Ureter (tissue), 1 donor: ENCODE results near the gene WDFY4. TPM values are rescaled to one million over a fixed set of nuclear protein-coding genes. Genes with fewer than 3 reads are reported as not detected.

Experiments used
- DNase-seq: peaks from one replicate; pipeline ENCODE4 v3.0.0-alpha.2; 2020; ENCODE audit warnings: low spot score
- total RNA-seq: library from RNA; stranded (reverse); gene quantifications from one replicate; pipeline ENCODE4 v1.2.4, GENCODE V29; 2023
- donor health status: DM: yes; HTN: yes; CAD: no.

Gene WDFY4
- total RNA-seq, 1 donor from 2014 or later = 7.0 TPM

DNA sequence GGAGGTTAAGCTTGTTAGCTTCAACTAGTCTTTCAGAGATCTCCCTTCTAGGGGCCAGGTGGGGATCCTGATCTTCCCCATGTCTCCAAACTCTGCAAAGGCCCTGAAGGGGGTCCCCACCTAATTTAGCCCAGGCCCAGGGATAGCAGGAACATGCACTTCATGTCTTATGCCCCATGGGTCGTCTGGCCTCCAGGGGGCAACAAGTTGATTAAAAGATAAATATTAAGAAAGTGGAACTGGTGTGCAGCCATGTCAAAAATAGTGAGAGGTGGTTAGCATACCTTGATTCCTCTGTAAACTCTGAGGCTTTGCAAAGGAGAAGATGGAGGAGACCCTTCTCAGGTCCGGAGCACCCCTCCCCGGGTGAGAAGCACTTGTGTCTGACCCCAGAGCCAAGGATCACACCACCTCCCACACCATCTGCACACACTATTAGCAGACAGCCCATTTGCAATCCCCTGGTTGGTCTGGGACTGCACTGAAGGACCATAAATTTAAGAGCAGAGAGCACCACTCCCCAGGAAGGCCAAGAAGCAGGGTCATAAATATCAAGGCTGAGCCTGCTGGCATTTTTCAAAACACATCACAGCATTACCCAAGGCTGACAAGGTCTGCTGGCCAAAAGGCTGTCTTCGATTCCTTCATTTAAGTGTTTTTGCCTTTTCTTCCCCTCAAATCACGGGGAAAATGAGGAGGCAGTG is 299.1 kb downstream of the WDFY4 start:
- DNase-seq = no peak

DNA sequence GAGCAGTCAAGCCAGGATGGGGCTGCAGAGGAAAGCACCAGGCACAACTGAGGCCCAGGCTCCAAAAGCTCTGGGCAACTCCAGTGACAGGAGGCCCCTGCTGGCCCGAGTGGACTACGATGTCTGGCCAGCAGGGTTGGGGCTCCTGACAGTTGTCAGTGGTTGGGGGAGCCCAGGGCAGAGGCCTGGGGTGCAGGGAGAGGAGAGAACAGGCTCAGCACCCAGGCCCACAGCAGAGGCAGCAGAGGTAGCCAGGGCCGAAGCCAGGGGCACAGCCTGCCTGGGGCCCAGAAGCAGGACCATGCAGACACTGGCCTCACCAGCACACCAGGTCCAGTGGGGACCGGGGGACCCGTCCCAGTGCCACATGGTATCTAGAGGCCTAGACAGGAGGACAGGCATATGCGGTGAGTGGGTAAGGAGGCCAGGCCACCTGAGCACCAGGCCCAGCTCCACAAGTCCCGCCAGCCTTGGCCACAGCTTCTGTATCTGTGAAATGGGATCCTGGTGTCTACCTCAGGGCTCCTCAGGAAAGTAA is 301.0 kb downstream of the WDFY4 start:
- DNase-seq = no peak

DNA sequence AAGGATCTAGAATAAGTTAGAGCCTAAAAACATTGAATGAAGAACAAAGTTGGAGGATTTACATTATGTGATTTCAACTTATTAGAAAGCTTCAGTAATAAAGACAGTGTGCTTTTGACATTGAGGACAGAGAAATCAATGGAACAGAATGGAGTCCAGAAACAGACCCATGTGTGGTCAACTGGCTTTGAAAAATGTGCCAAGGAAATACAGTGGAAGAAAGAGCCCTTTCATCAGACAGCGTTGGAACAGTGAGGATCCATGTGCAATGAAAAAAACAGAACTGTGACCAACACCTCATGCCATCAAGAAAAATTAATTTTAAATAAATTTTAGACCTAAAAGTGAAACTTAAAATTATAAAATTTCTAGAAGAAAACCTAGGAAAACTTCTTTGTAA is 305.6 kb downstream of the WDFY4 start:
- DNase-seq = no peak

DNA sequence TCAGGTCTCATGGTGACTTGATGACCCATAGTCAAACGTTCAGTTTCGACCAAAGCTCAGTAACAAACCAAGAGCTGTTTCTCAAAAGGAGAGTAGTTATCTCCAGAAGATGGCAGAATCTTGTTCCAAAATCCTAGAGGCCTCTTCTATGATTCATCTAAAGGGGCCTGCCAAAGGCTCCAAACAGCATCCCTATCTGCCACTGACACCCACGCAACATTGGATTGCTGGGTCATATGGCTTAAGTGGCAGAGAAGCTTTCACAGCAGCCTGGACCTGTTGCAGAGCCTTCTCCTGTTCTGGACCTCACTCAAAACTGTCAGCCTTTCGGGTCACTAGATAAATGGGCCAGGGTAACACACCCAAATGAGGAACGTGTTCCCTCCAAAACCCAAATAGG is 309.0 kb downstream of the WDFY4 start:
- DNase-seq = no peak

DNA sequence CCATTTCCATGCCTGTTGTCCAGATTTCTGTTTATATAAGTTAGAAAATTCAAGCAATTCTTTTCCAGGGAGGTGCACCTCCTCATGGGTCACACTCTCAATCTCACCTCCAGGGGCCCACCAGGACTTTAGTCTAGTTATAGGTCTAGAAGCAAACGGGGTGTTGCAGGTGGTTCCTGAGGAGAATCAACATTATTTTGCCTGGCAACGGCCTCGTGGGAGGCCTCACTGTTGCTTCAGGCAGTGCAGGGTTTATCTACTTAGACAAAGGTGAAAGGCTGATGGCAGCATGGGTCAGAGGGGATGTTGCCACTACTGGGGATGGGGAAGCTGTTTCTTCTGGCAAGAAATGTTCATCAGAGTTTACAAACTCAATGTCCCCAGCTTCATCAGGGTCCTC is 311.7 kb downstream of the WDFY4 start:
- no peak for DNase-seq

DNA sequence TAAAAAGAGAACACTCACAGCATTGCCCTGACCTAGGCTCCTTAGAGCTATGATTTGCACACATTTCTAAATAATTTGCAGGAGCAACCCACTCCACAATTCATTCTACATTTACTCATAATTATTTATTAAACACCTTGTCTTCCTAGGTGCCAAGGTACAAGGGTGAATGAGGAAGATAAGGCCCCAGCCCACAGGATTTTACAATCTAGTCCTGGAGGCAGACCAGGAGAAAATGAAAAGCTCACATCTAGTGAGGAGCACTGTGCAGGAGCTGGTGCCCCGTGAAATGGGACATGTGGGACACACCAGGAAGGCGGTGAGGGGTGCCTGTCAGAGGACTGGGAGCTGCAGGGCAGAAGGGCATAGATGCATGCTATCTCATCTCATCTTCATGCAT is 314.7 kb downstream of the WDFY4 start:
- no peak for DNase-seq

DNA sequence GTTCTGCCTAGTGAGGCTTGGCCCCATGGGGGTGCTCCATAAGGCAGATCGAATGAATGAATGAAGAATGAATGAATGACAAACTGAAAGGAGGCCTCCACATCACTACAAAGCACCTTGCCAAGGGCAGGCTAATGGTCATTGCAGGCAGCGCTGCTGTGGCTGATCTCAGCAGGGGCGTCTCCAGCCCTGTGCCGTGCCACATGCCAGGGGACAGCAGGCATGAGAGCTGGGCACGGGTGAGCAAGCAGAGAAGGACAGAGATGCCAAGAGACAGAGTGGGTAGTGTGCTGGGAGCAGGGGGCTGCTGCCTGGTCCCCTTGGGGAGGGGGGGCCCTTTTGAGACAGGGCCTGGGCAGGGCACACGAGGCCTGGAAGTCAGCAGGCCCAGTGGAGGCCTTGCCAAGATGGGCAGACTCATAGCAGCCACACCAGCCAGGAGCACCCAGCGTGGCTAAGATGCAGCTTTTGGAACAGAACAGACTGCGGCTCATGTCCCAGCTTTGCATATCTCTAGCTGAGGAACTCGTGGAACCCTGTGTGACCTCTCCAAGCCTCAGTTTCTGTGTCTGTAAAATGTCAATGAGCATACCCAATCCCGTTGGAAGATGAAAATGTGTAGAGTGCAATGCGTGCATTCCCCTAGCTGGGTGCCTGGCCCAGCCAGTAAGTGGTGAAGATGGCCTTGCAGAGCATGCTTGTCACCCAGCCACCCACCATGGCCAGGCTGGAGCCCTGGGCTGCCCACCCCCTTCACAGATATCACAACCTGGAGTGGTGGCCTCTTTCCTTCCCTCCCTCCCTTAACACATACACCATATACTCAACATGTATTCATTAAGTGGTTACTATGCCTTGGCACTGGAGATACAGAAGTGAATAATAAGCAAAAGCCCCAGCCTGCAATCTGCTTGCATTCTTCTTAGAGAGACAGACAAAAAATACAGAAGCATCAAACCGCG is 316.0 kb downstream of the WDFY4 start:
- no peak for DNase-seq

DNA sequence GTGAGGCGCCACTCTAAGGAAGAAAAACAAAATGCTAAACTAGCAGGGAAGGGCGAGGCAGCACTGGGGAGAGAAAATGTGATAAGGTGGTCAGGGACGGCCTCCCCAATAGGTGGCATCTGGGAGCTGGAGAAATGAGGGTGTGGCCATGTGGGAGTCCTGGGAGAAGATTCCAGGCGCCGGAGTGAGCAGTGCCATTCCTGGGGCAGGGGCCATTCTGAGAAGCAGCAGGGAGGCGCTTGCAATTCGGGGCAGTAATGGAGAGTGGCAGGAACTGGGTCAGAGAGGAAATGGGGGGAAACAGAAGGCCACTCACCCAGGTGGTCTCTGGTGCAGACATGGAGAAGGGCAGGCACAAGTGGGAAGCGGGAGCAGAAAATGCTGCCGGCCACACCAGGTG is 316.7 kb downstream of the WDFY4 start:
- DNase-seq = no peak

DNA sequence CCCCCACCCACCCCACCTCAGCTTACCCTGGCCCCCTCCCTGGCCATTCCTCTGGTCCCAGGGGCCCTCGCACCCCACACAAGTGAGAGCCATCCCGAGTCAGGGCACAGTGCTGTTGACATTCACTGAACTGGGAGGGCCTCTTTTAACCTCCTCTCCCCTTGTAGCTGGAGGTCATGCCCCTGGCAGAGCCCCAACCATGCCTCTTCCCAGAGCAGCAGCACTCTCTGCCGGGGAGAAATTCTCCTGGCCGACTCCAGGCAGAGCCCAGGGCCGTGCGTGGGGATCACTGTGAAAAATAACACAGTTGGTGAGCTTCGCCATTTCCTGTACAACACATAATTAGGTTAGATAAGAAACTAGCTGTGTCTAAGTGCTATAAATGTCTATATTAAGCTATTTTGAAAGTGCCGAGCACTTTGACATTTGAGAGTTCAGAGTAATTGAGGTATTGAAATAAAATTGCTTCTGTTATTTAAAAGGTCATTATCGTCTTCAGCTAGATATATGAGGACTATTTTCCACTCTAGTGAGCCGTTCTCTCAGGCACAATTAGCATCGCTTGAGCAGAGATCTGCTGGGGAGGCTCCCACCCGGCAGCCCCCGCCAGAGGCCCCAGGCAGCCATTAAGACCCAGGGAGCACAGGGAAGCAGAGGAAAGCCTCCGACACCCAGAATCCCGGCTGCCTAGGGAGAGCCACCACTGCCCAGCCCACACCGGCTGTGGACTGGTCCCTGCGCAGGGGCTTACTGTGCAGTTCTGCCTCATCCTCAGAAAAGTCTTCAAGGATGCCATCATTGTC is 317.4 kb downstream of the WDFY4 start:
- no peak for DNase-seq

DNA sequence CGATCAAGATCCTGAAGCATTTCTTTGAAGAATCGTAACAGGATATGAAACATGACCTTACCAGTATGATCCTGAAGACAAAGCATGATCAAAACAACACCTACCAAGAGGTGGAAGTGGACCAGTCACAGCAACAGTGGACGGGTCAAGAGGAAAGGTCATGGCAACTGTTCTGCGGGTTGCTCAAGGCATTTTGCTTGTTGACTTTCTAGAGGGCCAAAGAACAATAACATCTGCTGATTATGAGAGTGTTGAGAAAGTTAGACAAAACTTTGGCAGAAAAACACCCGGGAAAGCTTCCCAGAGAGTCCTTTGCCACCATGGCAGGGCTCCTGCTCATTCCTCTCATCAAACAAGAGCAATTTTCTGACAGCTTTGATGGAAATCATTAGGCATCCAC is 320.6 kb downstream of the WDFY4 start:
- DNase-seq = no peak

DNA sequence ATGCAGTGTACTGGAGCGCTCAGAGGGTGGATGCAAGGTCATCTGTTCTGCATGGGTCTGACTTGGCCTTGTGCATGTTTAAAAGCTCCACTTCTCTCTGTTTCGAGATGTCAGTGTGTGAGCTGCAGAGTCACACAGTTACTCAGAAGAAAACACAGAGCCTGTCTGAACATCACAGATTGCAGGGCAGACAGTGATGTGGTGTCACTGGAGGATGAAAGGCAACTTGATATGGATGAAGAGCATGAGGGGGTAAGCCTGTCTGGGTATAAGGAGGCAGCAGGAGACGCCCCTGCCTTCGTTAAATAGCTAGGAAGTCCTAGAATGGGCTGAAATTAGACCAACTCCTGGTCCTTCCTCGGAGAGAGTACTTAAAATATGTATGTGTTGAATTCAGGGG is 322.5 kb downstream of the WDFY4 start:
- no peak for DNase-seq

DNA sequence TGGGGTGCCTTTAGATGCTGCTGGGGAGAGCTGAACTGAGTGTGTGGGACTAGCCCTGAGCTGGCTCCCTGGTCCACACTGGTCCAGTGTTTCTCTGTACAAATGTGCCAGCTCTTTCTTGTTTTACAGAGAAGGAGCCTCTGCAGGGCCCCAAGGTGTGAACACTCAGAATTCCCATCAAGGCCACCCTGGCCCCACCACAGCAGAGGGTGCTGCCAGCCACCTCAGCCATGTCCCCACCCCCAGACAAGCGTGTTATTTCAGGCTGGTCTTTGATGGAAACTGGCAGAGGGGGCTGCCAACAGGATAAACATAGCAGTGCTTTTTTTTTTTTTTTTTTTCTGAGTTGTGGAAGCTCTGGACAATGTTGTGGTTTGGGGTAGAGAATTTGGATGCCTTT is 323.4 kb downstream of the WDFY4 start:
- no peak for DNase-seq

DNA sequence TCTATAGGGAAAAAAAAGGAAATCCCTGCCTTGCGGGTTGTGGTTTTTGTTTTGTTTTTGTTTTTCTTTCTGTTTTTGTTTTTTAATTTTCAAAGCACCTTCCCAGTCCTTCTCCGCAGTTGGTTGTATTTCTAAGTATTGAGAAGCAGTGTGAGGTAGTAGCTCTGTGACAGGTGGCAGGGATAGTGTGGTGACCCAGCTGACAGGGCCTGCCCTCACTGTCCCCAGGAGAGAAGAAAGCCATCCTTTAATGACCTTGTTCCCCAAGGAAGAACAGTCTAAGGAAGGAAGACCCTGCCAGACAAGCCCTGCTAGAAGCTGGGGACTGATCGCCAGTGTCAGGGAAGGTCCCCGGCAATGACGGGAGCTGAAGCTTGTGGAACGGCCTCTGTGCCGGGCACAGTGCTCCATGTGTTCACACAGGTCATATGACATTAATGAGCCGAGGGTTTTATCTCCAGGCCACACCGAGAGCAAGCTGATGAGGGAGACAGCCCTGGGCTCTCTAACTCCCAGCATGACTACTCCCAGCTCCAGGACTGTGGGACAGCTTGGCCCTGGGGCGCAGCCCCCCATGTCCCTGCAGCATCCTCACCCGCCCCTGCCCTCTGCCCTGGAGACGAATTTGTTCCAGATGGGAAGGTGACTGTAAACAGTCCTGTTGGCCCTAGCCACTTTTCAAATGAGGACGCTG is 324.0 kb downstream of the WDFY4 start:
- no peak for DNase-seq

DNA sequence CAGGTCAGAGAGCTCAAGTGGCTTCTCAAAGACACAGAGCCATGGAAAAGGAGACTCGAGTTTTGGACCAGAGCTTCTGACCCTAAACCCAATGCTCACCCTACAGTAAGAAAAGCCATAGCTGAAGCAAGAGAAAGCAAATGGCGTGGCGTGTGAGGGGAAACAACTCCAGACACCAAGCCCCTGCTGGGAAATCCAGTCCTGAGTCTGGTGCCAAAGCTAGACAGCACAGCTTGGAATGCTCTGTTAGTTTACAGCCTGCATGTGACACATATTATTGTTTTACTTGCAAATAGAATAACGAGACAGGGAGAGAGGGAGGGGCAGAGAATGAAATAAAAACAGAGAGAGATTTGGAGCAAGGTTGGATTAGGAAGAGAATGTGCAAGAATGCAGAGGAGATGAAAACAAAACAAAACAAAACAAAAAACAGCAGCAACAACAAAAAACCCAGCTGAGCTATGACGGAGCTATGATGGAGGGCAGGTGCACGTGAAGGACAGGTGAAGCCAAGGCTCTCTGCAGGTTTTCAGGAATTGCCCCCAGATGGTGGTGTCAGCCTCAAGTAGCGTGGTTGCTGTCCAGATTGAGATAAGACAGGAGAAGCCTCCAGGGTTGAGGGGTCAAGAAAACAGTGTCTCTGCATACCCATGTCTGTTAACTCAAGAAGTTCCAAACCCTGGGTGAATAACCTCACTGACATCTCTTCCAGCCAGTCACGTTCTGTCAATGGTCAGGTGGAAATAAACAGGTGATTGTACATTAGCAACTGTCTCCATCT is 324.7 kb downstream of the WDFY4 start:
- DNase-seq = no peak

DNA sequence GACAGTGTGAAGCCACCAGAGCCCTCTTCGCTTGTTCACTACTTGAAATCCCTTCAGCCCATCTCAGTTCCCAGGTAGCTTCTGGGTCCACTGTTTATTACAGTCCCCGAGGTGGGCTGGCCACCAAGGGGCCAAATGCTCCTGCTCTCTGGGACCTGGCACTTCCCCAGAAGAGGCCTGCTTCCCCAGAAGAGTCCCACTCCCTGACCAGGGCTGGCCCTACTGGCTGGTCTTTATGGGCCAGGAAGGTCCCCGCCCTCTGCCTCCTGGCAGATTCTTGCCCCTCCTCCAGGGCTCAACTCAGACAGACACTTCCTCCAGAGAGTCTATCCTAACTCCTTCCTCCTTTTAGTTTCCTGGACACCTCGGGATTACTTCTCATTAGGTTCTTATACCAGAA is 325.6 kb downstream of the WDFY4 start:
- no peak for DNase-seq

DNA sequence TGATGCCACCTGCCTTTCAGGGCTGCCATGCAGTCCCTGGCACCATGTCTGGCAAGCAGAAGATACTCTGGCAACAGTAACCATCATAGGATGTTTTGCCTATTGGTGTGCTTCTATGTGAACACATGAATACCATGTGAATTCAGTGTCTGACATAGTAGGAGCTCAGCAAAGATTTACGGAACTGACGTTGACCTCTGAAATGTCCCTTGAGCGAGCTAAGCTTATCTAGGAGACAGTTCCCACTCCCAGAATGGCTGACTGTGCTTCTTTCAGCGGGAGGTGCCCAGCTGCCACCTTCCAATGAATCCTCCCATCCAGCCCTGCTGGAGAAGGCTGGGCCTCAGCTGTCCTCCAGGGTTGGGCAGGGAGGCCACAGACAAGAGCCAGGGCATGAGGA is 326.2 kb downstream of the WDFY4 start:
- DNase-seq = no peak

DNA sequence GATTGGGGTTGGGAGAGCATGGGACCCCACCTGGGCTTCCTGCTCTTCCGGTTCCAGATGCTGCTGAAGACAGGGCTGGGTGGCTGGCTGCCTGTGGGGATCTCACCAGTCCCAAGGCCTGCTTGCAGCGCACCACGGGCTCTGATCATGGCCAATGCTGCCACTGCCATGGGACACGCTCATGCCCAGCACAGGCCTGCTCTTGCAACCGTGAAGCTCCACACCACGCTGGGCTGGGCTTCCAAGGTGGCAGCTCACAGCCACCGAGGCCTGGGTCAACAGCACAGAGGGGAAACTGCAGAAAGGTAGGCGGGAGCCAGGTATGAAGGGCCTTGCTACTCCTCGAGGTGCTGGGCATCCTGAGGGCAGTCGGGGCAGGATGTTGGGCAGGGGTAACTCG is 327.1 kb downstream of the WDFY4 start:
- no peak for DNase-seq

DNA sequence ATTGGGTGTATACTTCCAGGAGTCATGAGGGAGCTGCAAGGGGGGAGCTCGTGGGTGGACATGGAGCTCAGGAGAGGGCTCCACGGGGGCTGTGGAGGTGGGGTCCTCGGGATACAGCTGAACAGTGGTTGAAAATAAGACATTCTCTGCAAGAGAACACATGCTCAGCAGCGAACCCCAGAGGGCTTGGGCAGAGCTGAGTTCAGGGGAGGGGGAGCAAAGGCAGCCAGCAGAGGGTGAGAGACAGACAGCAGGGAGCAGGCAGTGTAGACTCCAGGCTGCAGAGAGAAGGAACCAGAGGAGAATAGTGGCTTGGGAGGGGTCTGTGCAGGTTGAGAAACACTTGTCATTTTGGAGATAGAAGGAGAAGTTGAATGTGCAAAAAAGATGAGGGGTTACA is 327.9 kb downstream of the WDFY4 start:
- no peak for DNase-seq

DNA sequence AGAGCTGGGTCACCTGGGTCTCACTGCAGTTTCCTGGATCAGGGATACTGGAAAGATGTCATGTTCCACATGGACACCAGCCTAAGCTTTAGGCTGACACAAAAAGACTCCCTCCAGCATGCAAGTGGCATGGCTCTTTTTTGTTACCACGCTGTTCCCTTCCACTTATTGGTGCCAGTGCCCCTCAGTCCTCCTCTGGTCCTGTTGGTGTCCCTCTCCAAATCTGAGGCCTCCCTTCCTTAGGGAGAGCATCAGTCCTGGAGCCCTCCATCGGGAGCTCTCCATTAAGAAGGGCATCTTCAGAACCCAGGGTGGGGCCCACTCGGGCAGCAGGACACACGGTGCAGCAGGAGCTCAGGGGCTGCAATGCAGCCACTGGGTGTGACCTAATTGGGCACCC is 331.0 kb downstream of the WDFY4 start:
- DNase-seq = peak; percentile 15

DNA sequence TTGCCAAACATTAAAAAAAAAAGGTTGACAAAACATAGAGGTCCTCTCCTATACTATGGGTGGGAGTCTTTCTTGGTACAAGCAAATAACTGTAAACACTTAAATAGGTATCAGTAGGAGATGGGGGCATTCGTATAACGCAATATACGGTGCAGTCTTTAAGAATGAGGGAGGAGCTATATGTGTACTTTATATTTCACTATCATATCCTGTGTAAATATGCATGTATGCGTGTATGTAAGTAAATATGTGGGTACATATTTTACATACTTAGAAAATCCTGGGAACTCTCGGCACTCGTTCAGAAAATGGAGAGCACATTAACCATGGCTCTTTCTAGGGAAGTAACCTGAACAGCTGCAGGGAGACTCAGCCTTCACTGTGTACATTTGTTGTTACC is 337.0 kb downstream of the WDFY4 start:
- DNase-seq = no peak

DNA sequence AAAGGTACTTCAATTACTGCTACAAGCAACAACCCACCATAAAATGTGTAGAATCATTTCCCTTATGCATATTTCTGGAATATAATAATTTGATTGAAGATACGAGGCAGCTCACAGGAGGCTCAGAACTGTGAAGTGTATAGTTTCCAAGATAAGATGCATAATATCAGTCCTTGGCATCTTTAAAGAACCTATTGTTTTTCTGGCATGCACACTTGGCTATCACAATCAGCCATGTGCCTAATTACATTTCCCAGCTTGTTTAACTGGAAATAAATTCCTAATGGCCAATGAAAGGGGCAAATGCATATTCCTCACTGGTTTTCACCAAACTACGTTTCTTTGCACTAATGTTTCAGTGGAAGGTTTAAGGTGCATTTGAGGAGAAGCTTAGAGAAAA is 338.4 kb downstream of the WDFY4 start:
- no peak for DNase-seq
